Thoracic aorta (tissue), 2 donors: Measurements from ENCODE around the gene SCP2. TPM values are rescaled to one million over a fixed set of nuclear protein-coding genes. Genes with fewer than 3 reads are reported as not detected.
"Not testable (repeated sequence)": the region's sequence is repeated elsewhere in the genome, so short reads cannot be mapped to it uniquely, and the experiment has no call there.

Experiments
- ATAC-seq: fragments of 150-250 bp; one replicate; pipeline ENCODE4 v1.8.0; 2017; ENCODE audit warnings: low read depth; ENCODE audit not compliant: insufficient number of reproducible peaks, low FRiP score
- DNase-seq: peaks from one replicate; pipeline ENCODE4 v3.0.0-alpha.2; 2020; ENCODE audit warnings: low spot score
- H3K27ac ChIP-seq, 2 donors: fragments of 200-600 bp; sonication (generic); 1 replicate in 1 of 2; 2 replicates in 1 of 2; pipeline ENCODE4 v1.5.1; 2016; ENCODE audit warnings: mild to moderate bottlenecking in 2 of 2, moderate library complexity in 2 of 2
- H3K27me3 ChIP-seq: fragments of 200-600 bp; sonication (generic); replicated peaks from 2 replicates; pipeline ENCODE4 v1.6.0; 2016; ENCODE audit warnings: mild to moderate bottlenecking; ENCODE audit not compliant: insufficient read depth
- H3K36me3 ChIP-seq: fragments of 200-600 bp; sonication (generic); one replicate; pipeline ENCODE4 v1.5.1; 2016
- H3K4me1 ChIP-seq, 2 donors: fragments of 200-600 bp; sonication (generic); 1 replicate in 1 of 2; 2 replicates in 1 of 2; pipeline versions ENCODE4 v1.5.1 to v1.6.0; 2016; ENCODE audit warnings: low read depth in 2 of 2, mild to moderate bottlenecking in 1 of 2; ENCODE audit not compliant: control insufficient read depth in 1 of 2
- H3K4me3 ChIP-seq: fragments of 200-600 bp; sonication (generic); 2 replicates; pipeline ENCODE4 v1.5.1; 2016; ENCODE audit warnings: mild to moderate bottlenecking
- H3K9me3 ChIP-seq: fragments of 200-600 bp; sonication (generic); 2 replicates; pipeline ENCODE4 v1.5.1; 2016
- total RNA-seq, 2 donors: library from RNA; depleted of rRNA; stranded (reverse); fragments of >200 nt; gene quantifications; one replicate each; pipeline versions ENCODE4 v1.1.0 to v1.2.3, GENCODE V29; 2016
- TF ChIP-seq, protein P1 (sequence below): fragments of 200-600 bp; sonication (generic); IDR thresholded peaks from one replicate; pipeline ENCODE4 v1.5.1; 2019; ENCODE audit warnings: antibody characterized with exemption

SCP2 gene
- total RNA-seq, 2 donors from 2014 or later: 75.1 to 99.9 TPM

DNA sequence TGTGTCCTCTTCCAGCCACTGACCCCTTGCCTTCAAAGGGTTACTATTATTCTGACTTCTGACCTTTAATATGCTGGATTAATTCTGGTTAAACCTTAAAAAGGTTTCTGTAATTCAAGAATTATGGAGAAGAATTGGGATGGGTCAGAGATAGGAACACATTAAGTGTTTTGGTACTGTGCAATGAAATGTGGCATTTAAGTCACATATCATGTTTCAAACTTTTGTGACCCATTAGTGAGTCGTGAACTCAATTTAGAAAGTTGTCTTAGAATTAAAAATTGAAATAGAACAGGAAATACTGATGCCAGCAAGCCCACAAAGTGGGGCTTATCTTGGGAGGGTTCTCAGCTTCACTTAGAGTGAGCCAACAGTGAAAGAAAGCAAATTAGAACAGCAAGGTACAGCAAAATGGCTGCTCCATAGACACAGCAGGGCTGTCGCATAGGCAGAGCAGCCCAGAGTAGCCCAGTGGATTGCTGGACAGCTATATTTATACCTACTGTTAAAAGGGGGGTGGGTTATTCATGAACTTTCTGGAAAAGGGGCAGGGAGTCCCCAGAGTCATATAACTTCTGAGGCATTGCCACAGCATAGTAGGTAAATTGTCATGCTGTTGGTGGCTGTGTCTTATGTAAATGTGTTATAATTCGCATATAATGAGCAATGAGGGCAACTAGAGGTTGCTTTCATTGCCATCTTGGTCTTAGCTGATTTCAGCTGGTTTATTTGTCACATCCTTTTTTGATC, 10.5 kb downstream of the SCP2 start:
- Histone ChIP-seq H3K27me3 (no peaks in the 10 kb centered on the region), H3K4me3 (no peak overlapping the region), H3K36me3 (no peaks in the 10 kb centered on the region), H3K27ac (no peak overlapping the region), H3K4me1 (no peaks in the 10 kb centered on the region), H3K9me3 (no peaks in the 10 kb centered on the region)
- TF ChIP-seq, protein P1, sequence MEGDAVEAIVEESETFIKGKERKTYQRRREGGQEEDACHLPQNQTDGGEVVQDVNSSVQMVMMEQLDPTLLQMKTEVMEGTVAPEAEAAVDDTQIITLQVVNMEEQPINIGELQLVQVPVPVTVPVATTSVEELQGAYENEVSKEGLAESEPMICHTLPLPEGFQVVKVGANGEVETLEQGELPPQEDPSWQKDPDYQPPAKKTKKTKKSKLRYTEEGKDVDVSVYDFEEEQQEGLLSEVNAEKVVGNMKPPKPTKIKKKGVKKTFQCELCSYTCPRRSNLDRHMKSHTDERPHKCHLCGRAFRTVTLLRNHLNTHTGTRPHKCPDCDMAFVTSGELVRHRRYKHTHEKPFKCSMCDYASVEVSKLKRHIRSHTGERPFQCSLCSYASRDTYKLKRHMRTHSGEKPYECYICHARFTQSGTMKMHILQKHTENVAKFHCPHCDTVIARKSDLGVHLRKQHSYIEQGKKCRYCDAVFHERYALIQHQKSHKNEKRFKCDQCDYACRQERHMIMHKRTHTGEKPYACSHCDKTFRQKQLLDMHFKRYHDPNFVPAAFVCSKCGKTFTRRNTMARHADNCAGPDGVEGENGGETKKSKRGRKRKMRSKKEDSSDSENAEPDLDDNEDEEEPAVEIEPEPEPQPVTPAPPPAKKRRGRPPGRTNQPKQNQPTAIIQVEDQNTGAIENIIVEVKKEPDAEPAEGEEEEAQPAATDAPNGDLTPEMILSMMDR: no peak
- ATAC-seq (no peak), DNase-seq (no peak)

DNA sequence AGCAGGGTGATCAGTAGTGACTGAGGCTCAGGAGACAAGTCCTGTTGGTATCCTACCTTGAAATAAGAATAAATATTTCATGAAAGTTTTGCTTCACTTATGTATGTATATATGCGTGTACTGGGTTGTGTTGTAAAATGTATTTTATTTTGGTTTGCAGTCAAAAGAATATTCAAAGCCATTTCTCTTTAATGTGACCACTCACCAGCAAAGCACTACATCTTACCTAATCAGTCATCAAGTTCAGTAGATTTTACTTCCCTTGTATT, 11.0 kb downstream of the SCP2 start:
- DNase-seq (no peak), ATAC-seq (no peak)
- Histone ChIP-seq H3K9me3 (no peaks in the 10 kb centered on the region), H3K36me3 (no peaks in the 10 kb centered on the region), H3K27ac (no peak overlapping the region), H3K27me3 (no peaks in the 10 kb centered on the region), H3K4me3 (no peak overlapping the region), H3K4me1 (no peaks in the 10 kb centered on the region)
- TF ChIP-seq, protein P1: no peak

DNA sequence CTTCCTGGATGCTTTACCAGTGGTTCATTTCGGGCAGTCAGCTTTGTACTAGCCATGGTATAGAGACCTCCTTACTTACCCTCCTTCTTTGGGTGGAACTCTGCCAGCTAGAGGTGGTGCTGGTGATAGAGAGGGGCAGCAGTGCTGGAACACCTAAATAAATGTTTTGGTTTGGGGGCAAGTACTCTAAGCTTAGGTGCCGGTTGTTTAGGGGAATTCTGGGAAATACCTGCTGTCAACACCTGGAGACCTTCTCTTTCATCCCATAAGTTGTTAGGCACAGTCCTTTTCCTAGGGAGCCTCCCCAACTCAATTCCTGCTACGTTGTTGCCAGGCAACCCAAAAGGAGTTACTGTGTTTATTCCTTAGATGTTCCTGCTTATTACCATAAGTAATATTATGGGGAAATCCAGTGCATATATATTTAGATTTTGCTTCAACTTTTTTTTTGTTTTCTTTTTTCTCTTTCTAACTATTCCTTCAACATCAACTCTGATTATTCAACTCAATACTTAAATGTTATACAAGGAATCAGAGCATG, 16.9 kb downstream of the SCP2 start:
- DNase-seq (no peak), ATAC-seq (no peak)
- H3K27ac ChIP-seq: no peak overlapping the region
- H3K27me3 ChIP-seq: no peaks in the 10 kb centered on the region
- TF ChIP-seq, protein P1: no peak
- H3K36me3 ChIP-seq: no peaks in the 10 kb centered on the region
- peaks cover 0 to 9% of the 10 kb centered on the region in 2 donors for H3K4me1 ChIP-seq
- H3K4me3 ChIP-seq: no peak overlapping the region
- no peaks in the 10 kb centered on the region for H3K9me3 ChIP-seq

DNA sequence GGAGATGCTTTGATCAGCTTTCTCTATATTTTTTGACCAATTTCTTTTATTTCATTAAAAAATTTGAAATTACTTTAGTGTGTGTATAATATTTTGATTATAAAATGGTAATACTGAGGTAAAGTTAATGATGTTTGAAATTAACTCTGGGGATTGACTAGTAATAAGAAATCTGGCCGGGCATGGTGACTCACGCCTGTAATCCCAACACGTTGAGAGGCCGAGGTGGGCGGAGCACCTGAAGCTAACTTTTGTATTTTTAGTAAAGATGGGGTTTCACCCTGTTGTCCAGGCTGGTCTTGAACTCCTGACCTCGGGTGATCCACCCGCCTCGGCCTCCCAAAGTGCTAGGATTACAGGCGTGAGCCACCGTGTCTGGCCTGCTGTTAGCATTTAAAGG, 17.5 kb downstream of the SCP2 start:
- H3K4me3 ChIP-seq: no peak overlapping the region
- TF ChIP-seq, protein P1: no peak
- peaks cover 0 to 9% of the 10 kb centered on the region in 2 donors for H3K4me1 ChIP-seq
- ATAC-seq: no peak
- H3K27ac ChIP-seq: no peak overlapping the region
- no peaks in the 10 kb centered on the region for H3K9me3 ChIP-seq
- no peaks in the 10 kb centered on the region for H3K36me3 ChIP-seq
- H3K27me3 ChIP-seq: no peaks in the 10 kb centered on the region
- DNase-seq: no peak

DNA sequence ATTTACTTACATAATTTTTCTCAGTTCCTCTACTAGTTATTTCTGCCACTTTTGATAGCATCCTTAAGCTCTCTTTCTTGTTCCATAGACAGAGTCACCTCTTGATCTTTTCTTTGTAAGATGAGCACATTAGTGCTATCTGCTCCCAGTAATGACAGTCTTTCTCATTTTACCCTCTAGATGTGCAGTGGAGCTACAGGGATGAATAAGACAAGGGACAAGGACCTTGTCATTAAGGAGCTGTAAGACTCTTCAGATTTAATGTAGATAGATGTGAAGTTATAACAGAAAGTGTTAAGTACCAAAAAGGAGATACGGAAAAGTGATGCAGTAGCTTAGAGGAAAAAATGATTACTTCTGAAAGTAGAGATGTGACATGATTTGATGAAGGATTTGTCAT, 20.4 kb downstream of the SCP2 start:
- no peak overlapping the region for H3K4me3 ChIP-seq
- no peak for ATAC-seq
- peaks cover 0 to 9% of the 10 kb centered on the region in 2 donors for H3K4me1 ChIP-seq
- TF ChIP-seq, protein P1: no peak
- H3K27ac ChIP-seq: no peak overlapping the region
- no peaks in the 10 kb centered on the region for H3K9me3 ChIP-seq
- peaks cover 6% of the 10 kb centered on the region for H3K36me3 ChIP-seq
- no peaks in the 10 kb centered on the region for H3K27me3 ChIP-seq
- no peak for DNase-seq

DNA sequence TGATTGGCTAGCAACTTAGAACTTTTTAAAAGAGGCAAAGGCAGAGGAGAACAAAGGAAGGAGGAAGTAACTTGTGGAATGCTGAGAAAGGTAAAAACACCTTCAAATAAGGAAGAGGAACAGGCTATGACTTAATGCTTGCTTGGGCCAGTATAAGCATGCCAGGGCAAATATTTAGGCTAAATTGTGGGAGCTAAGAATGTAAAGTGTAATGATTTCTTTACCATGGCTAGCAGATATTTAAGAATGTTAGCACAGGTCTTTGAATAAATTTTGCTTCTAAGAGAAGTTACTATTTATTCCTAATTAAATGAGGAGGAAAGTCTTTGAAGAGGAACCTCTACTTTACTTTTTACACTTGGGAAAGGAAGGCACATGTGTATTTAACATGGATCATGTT, 22.5 kb downstream of the SCP2 start:
- H3K27ac ChIP-seq, H3K36me3 ChIP-seq, H3K4me3 ChIP-seq, H3K27me3 ChIP-seq, H3K9me3 ChIP-seq, DNase-seq, ATAC-seq, H3K4me1 ChIP-seq: not testable (repeated sequence)
